HG03439 (cell line): ENCODE results near the gene DUOXA1.

Experiments
- ATAC-seq: cut with Tn5 transposase; IDR thresholded peaks from one replicate; pipeline ENCODE4 v1.9.1; 2021; ENCODE audit warnings: mild to moderate bottlenecking, moderate library complexity; ENCODE audit not compliant: unreplicated experiment

DUOXA1 gene

GRCh38 chr15:45134046-45134445, 4.4 kb upstream of the DUOXA1 start:
- ATAC-seq, result no peak

DNA sequence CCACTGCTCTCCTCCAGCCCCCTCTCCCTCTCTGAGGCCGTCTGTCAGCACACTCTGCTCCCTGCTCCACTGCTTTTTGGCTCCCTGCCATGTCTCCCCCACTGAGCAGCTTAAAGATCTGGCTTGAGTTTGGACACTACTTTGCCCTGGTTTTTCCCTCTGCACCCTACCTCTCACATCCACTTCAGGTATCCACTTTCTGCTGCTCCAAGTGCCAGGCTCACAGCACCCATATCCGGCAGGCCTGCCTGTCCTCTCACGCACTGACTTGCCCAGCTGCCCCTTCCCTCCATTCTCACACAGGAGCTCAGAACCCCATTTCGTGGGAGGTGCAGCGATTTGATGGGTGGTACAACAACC, 3.9 kb upstream of the DUOXA1 start:
- no peak for ATAC-seq

DNA sequence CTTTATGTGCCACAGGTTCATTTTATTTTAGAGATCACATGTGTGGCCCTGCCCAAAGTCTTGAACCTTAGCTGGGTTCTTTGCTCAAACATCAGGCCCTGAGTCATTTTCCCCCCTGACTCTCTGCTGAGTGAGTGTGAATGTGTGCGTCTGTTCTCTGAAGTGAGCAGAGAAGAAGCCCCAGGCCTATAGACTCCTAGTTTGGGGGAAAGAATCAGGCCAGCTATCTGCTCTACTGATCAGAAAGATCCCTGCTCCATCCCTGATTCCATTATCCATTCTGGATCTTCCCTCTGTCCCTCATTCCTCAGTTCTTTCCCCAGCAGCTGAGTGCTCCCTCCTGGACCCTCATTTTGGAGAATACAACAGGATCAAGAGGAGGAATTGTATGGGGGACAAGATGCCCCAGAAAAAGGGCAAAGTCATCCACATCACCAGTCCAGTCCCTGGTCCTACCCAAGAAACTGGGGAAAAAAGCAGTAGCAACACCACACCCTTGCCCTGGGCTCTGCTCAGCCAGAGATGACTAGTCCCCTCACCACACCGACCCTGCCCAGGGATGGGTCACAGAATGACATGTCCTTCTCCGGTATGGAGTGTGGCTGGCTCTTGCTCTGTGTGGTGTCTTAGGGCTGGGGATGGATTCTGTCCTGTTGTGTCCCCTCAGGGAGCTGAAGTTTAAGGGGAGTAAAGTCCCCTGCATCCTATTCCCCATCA, 3.3 kb upstream of the DUOXA1 start:
- ATAC-seq, result no peak

DNA sequence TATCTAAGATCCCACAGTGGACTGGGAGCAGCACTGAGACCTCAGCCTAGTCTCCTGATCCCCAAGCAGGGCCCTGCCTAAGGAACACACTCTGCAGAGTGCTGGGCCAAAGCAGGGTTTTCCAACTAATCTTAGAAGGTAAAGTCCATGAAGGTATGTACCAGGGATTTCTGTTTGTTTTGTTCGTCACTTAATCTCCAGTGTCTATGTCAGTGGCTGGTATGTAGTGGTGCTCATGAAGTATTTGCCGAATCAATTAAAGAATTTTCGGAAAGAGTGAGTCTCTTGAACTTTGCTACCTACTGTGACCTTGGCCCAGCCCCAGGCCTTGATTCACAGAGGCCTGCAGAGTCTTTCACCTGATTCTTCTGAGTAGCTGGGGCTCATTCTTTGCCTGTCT, 1.8 kb upstream of the DUOXA1 start:
- no peak for ATAC-seq

DNA sequence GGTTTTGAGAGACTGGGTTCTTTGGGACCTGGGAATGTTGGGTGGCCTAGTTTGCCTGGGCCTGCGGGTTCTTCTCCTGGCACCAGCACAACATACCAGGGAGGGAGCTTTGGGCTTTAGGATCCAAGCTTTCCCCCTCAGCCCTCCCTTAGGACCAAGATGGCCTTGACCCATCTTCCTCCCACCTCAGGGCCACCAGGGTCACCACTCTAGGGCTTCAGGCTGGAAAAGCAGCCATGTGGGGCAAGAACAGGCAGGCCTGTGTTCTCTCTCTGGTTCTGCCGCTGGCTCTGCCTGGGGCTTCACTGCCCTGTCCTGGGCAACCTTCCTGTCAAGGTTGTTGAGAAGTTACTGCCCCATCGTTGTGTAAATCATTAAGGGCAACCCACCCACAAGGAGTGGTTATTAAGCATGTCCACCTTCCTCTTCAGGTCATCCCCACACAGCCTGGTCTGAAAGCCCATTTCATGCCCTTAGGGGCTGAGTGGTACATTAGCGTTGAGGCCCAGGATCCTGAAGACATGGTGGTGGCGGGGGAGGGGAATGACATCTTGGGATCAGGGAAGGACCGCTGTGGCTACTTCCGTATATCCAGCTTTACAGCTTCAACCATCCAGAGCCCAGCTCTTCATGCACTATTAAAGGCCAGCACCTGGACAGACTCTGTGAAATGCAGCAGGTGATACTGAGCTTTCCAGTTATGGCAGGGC, 767 bp upstream of the DUOXA1 start:
- no peak for ATAC-seq

- ATAC-seq, result no peak
These were observed 574 bp downstream of the DUOXA1 start for GRCh38 chr15:45128971-45129639.

- no peak for ATAC-seq
These were observed 3.0 kb downstream of the DUOXA1 start for GRCh38 chr15:45126535-45127158.

- no peak for ATAC-seq
These were observed 6.3 kb downstream of the DUOXA1 start for GRCh38 chr15:45123397-45123796.

DNA sequence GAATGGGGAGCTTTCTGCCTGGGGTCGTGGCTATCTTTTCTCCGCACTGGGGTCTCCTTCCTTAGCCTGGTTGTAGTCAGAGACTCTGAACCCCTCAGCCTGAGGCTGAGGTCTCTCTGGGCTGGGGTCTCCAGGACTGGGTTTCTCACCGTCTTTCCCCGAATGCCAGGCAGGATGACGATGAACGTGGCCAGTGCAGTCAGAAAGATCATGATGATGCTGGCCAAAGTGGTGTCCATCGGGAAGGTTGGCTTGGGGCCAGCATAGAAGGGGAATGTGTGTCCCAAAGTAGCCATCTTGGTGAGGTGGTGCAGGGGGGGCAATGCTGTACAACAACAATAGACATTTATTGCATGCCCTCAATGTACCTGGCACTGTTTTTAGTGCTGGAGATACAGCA, 7.0 kb downstream of the DUOXA1 start:
- ATAC-seq, result no peak

- ATAC-seq, result no peak
These were observed 7.8 kb downstream of the DUOXA1 start for GRCh38 chr15:45121706-45122417.

DNA sequence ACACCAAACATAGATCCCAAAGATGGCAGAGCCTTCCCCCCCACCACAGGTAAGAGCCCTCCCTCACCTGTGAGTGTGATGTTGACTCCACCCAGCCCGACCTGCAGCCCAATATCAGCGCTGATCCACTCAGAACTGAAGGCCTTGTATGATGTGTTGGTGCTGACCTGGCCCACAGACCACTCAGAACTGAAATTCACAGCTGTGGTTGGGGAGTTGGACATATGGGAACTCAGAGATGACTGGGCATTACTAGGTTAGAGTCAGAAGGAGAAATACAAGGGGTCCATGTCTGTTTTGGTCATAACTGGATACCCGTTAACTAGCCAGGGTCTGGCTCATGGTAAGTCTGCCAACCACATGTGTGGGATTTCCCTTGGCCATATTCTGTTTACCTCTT, 8.7 kb downstream of the DUOXA1 start:
- ATAC-seq, result no peak

- ATAC-seq, result no peak
These were observed 9.4 kb downstream of the DUOXA1 start for GRCh38 chr15:45120081-45120972.

DNA sequence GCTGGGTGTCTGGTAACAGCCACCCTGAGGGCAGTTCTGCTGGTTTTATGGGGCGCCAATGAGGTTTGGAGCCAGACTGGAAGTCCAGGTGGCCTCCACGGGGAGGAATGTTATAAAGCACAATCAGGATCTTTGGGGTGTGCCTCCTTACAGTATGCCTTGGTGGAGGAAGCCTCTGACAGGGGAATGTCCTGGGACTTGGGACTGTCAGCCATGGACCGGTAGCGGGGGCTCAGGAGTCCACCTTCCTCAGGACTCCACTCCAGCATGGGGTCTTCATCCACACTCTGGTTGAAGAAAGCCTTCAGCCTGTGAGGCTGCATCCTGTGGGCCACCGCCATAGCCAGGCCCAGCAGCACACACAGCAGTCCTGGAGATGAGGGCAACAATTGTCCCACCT, 10.7 kb downstream of the DUOXA1 start:
- no peak for ATAC-seq

DNA sequence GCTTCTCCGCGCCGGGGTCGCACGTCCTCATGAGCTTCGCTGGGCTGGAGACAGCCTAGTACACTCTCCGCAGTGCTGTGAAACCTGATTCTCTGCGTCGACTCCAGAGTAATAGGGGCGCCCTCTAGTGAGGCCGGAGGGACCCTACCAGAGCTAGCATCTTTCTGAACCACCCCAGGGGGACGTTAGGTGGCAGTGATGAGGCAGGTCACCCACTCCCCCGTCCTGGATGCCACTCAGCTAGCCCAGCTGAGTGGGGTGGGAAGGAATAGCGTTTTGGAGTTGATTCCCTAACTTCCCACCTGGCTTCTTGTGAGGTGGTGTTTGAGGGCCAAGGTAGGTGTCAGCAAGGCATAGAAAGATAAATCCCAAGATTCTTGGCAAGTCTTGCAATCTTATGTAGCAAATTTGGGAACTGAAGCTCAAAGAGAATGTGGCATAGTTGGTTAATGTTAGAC, 11.5 kb downstream of the DUOXA1 start:
- ATAC-seq, result peak; percentile 80

GRCh38 chr15:45117308-45118130, 12.2 kb downstream of the DUOXA1 start:
- ATAC-seq, result no peak

GRCh38 chr15:45116482-45117307, 13.0 kb downstream of the DUOXA1 start:
- ATAC-seq, result no peak

DNA sequence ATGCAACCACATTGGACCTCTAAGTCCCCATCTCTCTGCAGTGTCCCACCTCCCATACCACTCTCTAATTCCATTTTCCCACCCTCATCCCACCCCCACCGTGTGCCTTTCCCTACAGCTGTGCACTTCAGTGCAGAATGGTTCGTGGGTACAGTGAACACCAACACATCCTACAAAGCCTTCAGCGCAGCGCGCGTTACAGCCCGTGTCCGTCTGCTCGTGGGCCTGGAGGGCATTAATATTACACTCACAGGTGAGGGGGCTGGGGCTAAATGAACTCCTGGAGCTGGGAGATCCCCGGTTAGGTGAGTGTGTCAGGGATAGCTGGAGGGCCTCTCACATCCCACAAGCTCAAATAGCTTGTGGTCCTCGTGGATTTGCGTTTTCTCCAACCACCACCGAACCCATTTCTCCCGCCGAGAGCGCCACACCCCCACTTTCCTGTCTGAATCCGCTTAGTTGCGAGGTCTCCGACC, 13.6 kb downstream of the DUOXA1 start:
- ATAC-seq, result no peak

DNA sequence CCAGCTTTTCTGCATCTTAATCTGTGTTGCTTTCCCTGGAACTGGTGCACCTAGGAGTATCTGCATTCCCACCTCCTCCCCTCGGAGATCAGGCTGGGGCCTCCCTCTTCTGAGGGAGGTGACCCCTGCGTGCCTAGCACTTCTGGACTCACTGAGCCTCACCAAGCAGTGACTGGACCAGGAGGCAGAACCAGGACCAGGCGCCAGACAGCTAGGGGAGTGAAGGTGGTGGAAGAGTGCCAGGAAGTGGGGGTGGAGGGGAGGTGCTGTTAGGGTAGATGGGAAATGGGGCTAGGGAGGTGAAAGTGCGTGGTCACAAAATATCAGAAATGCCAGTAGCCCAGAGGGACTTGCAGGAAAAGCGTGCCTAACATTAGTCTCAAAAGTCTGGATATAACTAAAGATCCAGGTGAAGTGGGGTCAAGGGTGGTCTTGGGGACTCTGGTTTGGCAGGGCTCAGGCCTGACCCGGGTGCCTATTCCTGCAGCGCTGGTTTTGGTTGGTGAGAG, 14.3 kb downstream of the DUOXA1 start:
- no peak for ATAC-seq
